GM19395 (cell line): ENCODE measurements around the gene NAALADL2.

Experiments
- ATAC-seq: cut with Tn5 transposase; IDR thresholded peaks from one replicate; pipeline ENCODE4 v1.9.1; 2021; ENCODE audit warnings: mild to moderate bottlenecking, moderate library complexity; ENCODE audit not compliant: unreplicated experiment

Gene NAALADL2

DNA sequence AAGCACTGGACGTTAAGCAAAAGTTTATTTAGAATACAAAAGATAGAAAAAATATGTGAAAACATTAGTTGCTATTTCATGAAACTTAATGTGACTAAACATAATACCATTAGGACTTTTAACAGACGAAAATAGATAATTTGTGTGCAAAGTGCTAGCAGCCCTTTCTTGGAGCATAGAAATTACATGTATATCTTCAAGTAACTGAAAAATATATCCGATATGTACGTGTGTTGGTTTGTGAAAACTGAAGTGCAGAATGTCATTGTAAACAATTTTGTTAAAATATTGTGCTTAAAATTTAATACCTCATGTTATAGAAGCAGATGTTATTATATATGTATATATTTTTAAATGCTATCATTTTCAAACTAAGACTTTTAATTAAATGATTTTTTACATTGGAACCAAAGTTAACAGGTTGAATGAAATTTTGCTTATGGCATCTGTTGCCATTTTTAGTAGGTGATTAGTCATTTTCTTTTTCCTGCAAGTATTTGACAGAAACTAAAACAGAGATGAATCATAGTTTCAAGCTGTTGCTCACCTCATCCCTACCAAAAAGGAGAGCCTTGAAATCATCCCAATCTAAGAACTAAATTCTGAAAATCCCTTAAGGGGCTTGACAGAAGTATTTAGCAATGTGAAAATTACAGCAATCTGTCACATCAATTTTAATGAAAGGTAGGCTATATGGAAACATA is 334.8 kb downstream of the NAALADL2 start:
- peak; percentile 70 for ATAC-seq

DNA sequence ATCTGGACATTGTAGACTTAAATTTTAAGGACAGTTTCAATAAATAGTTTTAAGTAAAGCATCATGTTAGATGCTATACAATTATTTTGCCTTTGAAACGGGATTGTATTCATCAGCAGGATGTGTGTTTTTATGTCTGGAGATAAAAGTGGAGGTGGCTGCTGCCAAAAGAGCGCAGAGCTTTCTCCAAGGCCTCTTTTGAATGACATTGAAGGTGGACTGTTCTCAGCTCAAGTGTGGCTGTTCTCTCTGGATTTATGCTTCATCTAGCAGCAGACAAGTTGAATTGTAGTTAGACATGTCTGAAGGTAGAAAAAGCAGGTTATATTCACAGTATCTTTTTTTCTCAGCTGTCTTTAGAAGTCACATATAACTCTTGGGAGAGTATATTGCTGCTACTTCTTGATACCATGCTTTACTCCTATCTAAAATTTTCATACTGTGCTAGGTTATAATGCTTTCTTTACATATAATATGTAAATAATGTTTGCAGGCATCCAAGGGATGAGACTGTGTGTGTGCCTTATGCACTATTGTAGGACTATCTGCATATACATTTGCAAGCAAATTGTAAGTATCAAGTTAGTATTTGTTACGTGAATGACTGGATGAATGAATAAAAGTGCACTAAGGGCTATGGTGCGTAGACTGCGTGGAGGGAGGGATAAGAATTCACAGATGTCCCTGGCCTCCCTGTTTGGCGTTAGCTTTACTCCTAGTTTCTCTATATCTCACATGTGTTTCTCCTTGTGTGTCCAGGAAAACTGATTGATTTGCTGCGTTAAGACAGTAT is 340.1 kb downstream of the NAALADL2 start:
- no peak for ATAC-seq

DNA sequence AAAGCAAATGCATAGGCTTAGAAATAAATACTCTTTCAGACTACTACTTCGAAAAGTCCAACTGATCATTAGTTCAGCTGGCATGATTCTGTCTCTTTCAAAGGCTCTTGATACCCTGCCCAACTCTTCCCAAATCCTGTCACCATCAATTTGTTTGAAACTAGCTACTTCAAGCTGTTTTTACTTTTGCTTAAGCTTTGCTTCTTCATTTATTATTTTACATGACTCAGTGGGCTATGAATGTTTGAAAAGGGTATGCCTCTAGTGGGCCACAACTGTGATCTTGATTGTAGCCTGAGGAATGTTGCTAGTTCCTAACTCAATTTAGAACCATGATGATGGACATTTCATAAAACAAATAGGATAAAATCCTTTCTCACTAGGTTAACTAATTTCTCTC is 340.8 kb downstream of the NAALADL2 start:
- no peak for ATAC-seq

DNA sequence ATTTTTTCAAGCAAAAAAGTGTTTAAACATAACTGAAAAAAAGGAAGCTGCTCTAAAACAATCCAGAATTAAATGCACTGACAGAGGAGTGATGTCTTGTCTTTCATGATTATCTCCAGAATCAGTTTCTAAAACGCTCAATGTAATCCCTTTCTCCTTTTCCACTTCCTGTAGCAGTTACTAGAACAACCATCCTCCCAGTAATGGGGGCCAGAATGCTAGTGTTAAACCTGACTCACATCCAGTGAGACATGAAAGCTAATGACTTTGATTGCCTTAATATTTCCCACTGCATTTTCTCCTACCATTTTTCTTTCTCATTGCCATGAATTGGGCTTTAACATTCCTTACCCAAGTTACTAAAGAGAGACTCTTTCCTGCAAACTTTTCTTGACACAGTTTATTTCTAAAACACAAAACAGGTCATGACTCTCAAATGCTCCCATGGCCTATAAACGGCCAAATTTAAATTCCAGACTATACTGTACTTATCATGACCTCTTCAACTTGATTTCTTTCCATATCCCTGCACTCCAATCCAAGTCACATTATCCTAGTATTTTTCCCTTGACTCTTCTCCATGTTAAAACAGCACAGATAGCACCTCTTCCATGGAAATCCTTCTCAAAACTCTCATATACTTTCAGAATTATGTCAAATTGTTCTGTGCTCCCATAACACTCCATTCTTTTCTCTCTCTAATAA is 341.4 kb downstream of the NAALADL2 start:
- no peak for ATAC-seq

DNA sequence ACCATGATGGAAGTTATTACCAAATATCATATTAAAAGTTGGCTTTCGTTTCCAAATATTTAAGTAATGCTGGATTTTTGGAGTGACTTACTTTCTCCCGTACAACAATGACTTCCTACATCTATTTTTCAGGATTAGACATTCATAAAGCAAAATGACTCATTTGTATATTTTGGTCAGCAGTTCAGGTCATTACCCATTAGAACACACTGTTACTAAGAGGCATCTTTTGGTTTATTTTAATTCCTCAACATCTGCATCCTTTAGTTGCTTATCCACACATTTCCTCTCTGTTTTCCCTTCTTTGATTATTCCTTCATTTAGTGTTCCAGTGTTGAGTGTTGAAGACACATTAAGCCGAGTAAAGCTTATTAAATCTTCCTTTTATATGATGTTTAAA is 348.2 kb downstream of the NAALADL2 start:
- no peak for ATAC-seq

DNA sequence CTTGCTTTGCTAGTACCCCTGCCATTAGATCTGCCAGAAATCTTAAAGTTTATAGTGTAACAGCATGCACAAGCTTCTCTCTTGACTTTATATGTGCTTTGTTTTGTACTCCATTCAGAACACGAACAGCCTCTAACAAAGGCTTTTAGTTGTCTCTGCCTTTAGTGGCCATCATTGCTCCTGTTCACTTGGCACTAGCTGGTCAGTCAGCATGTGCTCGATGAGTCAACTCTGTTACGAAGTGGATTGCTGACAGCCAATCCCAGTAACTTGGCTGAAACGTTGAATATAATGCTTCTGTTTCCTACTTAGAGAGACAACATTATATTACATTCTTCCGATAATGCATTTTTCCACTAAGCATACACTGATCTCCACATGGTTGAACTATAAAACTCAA is 349.2 kb downstream of the NAALADL2 start:
- ATAC-seq: no peak

DNA sequence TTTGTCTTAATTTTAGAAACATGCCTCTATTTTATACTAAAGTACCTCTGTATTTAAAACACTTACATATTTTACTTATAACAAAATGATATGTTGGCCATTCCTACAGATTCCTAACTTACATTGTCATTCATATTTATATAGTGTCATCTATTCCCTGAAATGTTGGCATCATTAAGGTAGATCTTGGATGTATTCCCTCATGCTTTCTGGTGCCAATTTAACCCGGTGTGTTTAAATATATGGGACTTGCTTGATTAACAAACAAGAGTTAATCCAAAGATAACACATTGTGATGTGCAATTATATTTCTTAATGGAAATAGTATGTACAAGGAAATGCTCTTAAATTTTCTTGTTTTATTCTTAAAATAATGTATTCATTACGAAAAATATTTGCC is 352.3 kb downstream of the NAALADL2 start:
- ATAC-seq: no peak

DNA sequence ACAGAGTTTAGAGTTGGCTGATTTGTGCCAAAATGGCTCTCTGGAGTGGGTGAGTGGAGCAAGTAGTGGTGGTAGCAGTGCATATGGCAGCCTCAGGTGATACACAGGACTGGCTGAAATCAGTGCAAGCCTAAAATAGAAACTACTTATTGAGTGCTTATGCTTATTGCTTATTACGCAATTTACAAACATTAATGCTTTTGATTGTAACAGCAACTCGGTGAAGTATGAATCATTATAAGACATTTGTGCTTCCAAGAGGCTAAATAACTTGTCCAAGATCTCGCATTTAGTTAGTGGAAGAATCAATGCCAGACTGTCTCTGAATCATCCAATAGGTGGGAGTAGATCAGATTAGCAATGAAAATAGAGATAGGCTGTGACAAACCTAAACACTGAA is 353.8 kb downstream of the NAALADL2 start:
- no peak for ATAC-seq

DNA sequence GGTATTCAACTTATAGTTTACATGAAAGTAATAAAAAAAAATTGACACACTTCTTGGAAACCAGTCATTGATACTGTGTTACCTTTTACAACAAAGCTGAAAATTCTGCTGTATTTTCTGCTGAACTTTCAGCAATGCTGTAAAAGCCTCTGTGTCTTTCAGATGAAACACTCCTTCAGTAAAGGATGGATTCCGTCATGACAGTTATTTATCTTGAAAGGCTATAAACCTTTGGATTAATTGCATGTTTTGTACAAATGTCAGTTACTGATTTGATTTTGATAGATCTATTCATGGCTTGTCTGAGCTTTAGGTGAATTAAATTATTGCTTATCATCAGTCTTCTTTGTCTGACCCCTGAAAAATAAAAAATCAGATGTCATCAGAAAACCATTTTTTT is 355.1 kb downstream of the NAALADL2 start:
- no peak for ATAC-seq

DNA sequence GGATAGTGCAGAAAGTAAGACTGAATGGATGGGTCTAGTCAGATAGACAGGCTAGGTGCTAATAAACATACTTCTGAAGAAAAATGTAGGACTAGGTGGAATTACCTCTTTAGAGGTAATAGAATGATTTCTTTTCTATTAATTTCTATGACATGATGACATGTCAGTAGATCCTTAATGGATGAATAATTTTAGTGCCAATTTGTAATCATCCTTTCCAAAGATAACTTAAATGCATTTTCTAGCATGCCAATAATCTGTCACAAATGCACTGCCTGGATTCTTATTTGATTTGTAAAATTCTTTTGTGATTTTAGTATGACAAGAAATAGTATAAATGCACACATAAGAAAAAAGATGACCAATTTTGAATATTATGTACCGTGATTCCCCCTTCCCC is 356.7 kb downstream of the NAALADL2 start:
- no peak for ATAC-seq

DNA sequence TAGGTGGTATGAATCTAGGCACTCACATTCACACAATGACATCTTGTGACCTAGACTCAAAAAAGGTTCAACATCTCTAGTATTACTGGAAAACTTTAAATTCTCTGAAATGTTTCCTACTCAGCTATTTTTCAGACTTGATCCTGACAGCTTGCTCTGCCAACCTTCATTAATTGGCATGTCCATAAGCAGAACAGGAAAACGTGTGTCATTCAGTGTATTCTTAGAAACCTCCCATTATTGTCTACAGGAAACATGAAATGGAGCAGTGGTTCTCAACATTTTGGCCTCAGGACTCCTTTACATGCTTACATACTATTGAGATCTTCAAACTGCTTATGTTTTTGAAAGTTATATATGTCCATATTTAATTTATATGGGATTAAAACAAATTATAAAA is 363.2 kb downstream of the NAALADL2 start:
- no peak for ATAC-seq

DNA sequence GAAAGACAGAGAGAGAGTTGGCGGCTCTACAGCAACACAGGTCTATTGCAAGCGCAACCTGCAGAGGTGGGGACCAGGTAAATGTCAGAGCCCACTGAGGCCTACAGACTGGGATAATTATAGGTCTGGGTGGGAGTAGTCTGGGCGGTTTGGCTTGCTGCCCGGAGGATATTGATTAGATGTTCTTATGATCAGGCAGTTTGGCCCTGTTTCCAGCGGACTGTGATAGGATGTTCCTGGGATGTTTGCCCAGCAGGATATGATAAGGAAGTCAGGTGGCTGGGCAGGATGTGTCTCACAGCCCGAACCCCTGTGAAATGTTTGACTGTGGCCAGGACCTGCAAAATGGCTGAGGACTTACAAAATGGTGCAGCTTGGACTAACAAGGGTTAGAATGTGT is 364.9 kb downstream of the NAALADL2 start:
- ATAC-seq: no peak

DNA sequence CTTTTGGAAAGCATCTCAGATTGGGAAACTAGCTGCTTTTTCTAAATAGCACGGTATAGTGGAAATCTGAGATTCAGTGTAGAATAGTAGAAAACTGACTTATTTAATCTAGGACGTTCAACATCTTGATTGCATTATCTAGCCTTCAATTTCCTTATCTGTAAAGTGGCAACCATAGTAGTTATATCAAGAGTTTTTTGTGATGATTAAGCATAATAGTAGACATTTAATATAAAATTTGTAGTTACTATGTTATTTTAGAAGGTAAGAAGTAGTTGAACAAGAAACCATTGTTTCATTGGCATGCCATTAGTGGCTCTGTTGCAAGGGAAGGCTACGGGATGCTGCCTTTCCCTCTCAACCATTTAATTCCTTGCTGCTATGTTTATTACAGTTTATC is 367.3 kb downstream of the NAALADL2 start:
- ATAC-seq: no peak

DNA sequence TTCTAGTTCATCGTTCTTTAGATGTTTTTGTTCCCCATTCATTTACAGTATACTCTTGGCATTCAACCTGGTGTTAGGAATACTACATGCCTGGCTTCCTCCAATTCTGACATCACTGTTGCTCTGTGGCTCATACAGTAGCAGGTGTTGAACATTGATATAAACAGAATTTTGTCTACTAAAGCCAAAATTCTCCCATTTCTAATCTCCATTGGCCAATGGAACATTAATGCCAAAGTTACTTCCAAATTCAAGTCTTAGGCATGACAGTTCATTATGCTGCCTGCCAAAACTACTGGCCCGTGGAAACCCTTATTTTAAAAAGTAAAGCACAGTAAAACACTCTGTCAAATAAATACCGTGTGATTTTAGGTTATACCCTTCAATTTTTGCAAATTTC is 368.0 kb downstream of the NAALADL2 start:
- ATAC-seq: no peak

DNA sequence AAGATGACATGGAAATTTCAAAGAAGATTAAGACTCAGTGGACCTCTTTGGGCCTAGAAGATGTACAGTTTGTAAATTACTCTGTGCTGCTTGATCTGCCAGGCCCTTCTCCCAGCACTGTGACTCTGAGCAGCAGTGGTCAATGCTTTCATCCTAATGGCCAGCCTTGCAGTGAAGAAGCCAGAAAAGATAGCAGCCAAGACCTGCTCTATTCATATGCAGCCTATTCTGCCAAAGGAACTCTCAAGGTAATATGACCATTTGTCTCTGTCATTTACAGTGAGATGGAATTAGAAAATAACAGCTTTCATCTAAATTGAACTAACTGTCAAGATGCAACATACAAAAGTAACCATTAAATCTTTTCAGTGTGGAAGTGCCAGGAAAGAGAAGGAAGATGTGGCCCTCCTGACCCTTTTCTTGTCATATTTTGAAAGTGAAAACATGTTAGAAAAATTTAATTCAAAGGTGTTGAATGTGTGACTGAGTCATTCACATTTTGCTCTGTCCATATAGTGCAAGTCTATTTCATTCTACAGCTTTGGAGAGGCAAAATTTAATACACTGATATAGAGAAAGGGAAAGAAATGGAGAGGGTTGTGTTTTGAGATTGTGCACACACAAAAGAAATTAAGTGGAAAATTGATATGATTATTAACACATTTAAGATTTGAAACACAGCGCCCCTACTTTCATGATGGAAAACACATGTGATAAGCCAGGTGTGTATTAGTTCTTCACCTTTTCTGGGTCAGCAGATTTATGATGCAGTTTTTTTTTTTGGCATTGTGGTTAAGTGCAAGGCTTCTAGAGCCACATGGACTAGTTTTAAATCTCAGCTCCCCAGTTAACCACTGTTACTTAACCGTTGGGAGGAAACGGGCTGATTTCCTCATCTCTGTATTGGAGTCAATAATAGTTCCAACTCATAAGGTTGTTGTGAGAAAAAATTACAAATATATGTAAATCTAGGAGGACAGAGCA is 375.1 kb downstream of the NAALADL2 start:
- no peak for ATAC-seq

DNA sequence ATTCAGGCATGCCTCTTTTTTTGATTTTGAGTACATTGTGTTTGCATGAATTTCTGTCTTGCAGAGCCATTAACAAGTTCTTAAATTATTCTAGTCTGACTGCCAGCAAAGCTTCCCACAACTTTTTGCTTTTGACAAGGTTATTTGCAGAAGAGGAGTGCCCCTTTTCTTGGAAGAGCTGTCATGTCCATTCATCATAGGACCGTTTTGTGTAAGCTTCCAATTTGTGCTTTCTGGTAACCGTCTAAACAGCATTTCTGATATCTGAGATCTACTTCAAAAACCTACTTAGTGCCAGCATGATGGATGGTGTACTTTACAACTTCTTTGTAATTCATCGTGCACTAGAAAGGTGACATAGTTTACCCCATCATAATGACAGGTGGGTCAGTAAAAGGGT is 379.7 kb downstream of the NAALADL2 start:
- no peak for ATAC-seq

DNA sequence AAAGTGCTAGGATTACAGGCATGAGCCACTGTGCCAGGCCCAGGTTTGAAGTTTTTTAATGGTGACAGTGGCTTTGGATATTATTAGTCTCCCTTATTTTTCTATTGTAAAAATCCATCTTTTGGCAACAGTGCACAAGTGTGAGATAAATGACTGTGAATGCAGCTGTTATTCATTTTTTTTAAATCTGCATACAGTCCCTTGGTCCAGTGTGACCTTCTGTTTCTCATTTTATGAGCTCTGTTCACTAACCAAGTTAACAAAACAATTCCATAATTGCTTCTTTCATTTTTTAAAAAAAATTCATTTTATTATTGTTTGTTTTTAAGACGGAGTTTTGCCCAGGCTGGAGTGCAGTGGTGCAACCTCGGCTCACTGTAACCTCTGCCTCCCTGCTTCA is 381.8 kb downstream of the NAALADL2 start:
- no peak for ATAC-seq

DNA sequence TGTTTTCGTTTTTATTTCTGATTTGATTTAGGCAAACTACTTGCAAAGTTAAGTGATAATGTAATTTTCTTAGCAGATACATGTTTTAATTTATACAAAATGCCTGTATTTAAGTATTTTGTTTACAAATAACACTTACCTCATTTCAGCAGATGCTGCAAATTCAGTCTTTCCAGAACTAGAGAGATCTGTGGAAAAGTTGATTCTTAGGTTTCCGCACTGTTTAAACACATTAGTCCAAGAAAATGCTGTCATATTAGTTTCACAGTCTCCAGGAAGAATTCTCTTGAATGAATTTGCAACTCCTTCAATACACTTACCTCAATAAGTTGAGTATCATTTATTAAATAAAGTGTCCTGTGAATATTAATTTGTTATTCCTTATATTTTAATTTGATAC is 383.1 kb downstream of the NAALADL2 start:
- no peak for ATAC-seq

DNA sequence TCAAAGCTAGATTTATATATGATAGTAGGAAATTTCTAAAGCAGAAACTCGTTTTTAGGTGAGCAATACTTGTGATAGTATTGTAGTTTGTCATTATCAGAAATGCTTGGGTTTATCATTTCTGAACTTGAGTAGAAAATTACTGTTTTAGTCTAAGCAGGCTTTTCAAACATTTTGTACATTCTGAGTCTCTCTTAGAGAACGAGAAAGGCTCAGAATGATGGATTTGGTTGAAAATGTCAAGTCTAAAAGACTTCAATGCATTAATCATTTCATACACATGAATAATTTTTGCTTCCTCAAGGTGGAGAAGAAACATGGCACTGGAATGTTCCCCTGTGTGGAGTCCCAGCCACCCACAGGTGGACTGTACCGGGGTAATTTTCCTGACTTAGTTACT is 387.1 kb downstream of the NAALADL2 start:
- ATAC-seq: no peak

DNA sequence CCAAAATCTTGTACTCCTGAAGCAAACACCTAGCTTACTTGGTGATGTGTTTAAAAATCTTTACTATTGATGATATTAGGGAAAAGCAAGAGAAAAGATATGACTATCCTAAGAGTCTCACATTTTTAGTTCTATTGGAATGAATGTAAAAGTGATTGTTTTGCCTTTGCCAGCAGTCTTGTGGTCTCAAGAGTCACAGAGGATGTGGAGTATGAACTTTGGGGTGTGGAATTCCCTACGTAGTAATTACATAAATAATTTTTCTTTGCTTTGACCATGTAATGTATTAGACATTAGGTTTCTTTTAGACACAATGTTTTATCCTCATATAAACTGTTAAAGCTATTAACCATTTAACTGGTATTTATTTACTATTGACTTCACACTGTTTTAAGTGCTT is 387.6 kb downstream of the NAALADL2 start:
- no peak for ATAC-seq

DNA sequence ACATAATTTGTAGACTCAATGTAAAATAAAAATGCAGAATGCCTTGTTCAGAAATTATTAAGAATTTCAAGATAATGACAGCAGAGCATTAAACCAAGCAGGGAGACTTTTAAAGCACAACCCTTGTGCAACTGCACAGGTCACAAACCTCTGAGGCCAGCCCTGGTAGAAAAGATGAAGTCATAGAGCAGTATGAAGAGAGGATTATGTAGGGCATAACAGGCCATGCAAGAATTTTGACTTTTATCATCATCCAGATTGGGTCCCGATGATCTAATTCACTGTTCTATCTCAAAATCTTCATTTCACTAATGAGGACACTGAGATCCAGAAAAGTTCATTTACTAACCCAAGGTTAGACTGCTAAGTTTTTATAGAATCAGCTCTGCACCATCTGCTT is 388.5 kb downstream of the NAALADL2 start:
- no peak for ATAC-seq
